ENCODE data around the gene COMMD3. TPM values are rescaled to one million over a fixed set of nuclear protein-coding genes. Genes with fewer than 3 reads are reported as not detected.
A peak's percentile ranks its signal among the peaks of the same experiment; 100 is the strongest.

The COMMD3 gene
- 26.6 TPM for polyA plus RNA-seq (2013, experiment 1 of 2)
- polyA plus RNA-seq (2013, experiment 2 of 2) = 25.4 TPM

- peak within 1 kb of the TSS; percentile 91 for H3K27ac ChIP-seq (replicated peaks; ENCODE audit: low read length)
- H3K36me3 ChIP-seq (replicated peaks in 1 of 2; ENCODE audit: control insufficient read depth in 2 of 2, insufficient read depth in 2 of 2, low read length in 2 of 2) = no peaks in the 10 kb centered on the region
- peak within 1 kb of the TSS; percentile 92 for H3K9ac ChIP-seq (ENCODE audit: low read depth, low read length, poor library complexity)
- H3K9me3 ChIP-seq (replicated peaks in 1 of 2; ENCODE audit: control insufficient read depth in 2 of 2, insufficient read depth in 1 of 2, low read depth in 1 of 2, low read length in 2 of 2) = no peaks in the 10 kb centered on the region
- peak within 1 kb of the TSS; percentile 80 to 95 for H3K4me3 ChIP-seq (ENCODE audit: low read length in 2 of 2)
- H2BK15ac ChIP-seq (ENCODE audit: low read length) = no peak within 1 kb of the TSS
- WGBS, 2 donors (ENCODE audit: extremely low coverage in 2 of 2, insufficient read length in 2 of 2, insufficient replicate concordance in 1 of 2) = no CpG with 5 or more reads among the region's 63 CpGs
- no peak within 1 kb of the TSS for H3K4ac ChIP-seq (ENCODE audit: low read length)
- peaks cover 5 to 8% of the 10 kb centered on the region in 2 donors for H3K4me1 ChIP-seq (ENCODE audit: control insufficient read depth in 2 of 2, insufficient read depth in 1 of 2, low read depth in 1 of 2, low read length in 2 of 2)
- H4K91ac ChIP-seq (ENCODE audit: low read depth, low read length, poor library complexity) = no peak within 1 kb of the TSS
- H3K23ac ChIP-seq (ENCODE audit: low read depth, low read length, poor library complexity) = peak within 1 kb of the TSS; percentile 94
- peak within 1 kb of the TSS; percentile 56 for H3K14ac ChIP-seq (ENCODE audit: low read length)
- peak within 1 kb of the TSS; percentile 98 for H3K18ac ChIP-seq (ENCODE audit: low read length)
- H4K8ac ChIP-seq (ENCODE audit: low read depth, low read length) = no peak within 1 kb of the TSS
- H3K79me1 ChIP-seq (ENCODE audit: low read depth, low read length) = no peaks in the 10 kb centered on the region
- H2BK12ac ChIP-seq (ENCODE audit: low read length) = peak within 1 kb of the TSS; percentile 81
- peak within 1 kb of the TSS; percentile 91 for H2BK5ac ChIP-seq (ENCODE audit: low read length)
- peak; percentile 90 for DNase-seq (ENCODE audit: low spot score)
- peak within 1 kb of the TSS; percentile 85 for H2AFZ ChIP-seq (ENCODE audit: low read length)
- no peak within 1 kb of the TSS for H2AK5ac ChIP-seq (ENCODE audit: low read depth, low read length)
- H3K4me2 ChIP-seq (ENCODE audit: insufficient read depth, low read length, poor library complexity, severe bottlenecking) = peak within 1 kb of the TSS; percentile 67
- peaks cover 0 to 19% (median 14%) of the 10 kb centered on the region in 3 experiments for H3K27me3 ChIP-seq (ENCODE audit: control insufficient read depth in 3 of 3, insufficient read depth in 3 of 3, low read depth in 1 of 3, low read length in 3 of 3)
- H2BK120ac ChIP-seq (ENCODE audit: low read depth, low read length) = no peak within 1 kb of the TSS
Measured at GRCh38 chr10:22316286-22317075, at the start of gene COMMD3. TSS of gene COMMD3 (plus strand) at chr10:22316388. CDS start at chr10:22316418, 30 bp downstream.

DNA sequence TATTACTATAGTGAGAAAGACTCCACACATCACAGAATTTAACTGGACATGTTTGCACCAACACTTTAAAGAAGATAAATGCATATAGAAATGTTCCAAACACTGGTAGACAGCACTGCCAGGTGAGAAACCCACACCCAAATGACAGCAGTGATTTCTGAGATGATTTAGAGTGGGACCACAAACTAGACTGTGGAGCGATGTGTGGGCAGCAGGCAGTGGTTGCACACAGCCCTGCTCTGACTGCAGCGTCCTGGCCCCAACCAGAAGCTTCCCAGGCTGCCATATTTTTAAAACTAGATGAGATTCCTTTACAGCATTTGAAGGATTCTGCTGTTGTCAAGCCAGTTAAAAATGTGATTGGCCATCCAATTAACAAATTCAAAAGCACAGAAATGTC is 47.7 kb upstream of the COMMD3 start:
- H4K8ac ChIP-seq (ENCODE audit: low read depth, low read length) = no peak overlapping the region
- no peak overlapping the region for H2AFZ ChIP-seq (ENCODE audit: low read length)
- no peak overlapping the region for H2BK15ac ChIP-seq (ENCODE audit: low read length)
- no peak overlapping the region for H2BK12ac ChIP-seq (ENCODE audit: low read length)
- no peak overlapping the region for H2BK120ac ChIP-seq (ENCODE audit: low read depth, low read length)
- no peak overlapping the region for H3K27ac ChIP-seq (replicated peaks; ENCODE audit: low read length)
- no peak overlapping the region for H3K4ac ChIP-seq (ENCODE audit: low read length)
- H3K79me1 ChIP-seq (ENCODE audit: low read depth, low read length) = no peaks in the 10 kb centered on the region
- WGBS, 2 donors (ENCODE audit: extremely low coverage in 2 of 2, insufficient read length in 2 of 2, insufficient replicate concordance in 1 of 2) = no CpG with 5 or more reads among the region's 2 CpGs
- no peak overlapping the region for H3K14ac ChIP-seq (ENCODE audit: low read length)
- H3K4me2 ChIP-seq (ENCODE audit: insufficient read depth, low read length, poor library complexity, severe bottlenecking) = no peak overlapping the region
- H3K18ac ChIP-seq (ENCODE audit: low read length) = no peak overlapping the region
- no peak overlapping the region for H3K9ac ChIP-seq (ENCODE audit: low read depth, low read length, poor library complexity)
- H4K91ac ChIP-seq (ENCODE audit: low read depth, low read length, poor library complexity) = no peak overlapping the region
- H3K36me3 ChIP-seq (replicated peaks in 1 of 2; ENCODE audit: control insufficient read depth in 2 of 2, insufficient read depth in 2 of 2, low read length in 2 of 2) = no peaks in the 10 kb centered on the region
- no peak overlapping the region for H3K23ac ChIP-seq (ENCODE audit: low read depth, low read length, poor library complexity)
- no peak for DNase-seq (ENCODE audit: low spot score)
- peaks cover 0 to 7% (median 0%) of the 10 kb centered on the region in 3 experiments for H3K27me3 ChIP-seq (ENCODE audit: control insufficient read depth in 3 of 3, insufficient read depth in 3 of 3, low read depth in 1 of 3, low read length in 3 of 3)
- no peaks in the 10 kb centered on the region for H3K4me1 ChIP-seq (ENCODE audit: control insufficient read depth in 2 of 2, insufficient read depth in 1 of 2, low read depth in 1 of 2, low read length in 2 of 2)
- no peaks in the 10 kb centered on the region for H3K9me3 ChIP-seq (replicated peaks in 1 of 2; ENCODE audit: control insufficient read depth in 2 of 2, insufficient read depth in 1 of 2, low read depth in 1 of 2, low read length in 2 of 2)
- H2BK5ac ChIP-seq (ENCODE audit: low read length) = no peak overlapping the region
- no peak overlapping the region for H2AK5ac ChIP-seq (ENCODE audit: low read depth, low read length)
- H3K4me3 ChIP-seq (ENCODE audit: low read length in 2 of 2) = no peak overlapping the region

DNA sequence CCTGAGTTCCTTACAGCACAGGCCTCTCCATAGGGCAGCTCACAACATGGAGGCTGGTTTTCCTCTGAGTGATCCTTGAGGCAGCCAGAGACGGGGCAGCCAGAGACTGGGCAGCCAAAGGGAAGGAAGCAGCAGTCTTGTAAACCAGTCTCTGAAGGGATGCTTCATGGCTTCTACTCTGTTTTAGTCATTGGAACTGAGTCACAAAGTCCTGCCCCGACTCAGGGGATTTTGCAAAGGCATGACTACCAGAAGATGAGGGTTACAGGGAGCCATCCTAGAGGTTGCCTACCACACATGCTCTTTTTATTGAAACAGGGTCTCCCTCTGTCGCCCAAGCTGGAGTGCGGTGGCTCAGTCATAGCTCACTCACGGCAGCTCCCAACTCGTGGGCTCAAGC is 44.4 kb upstream of the COMMD3 start:
- Histone ChIP-seq H3K18ac (ENCODE audit: low read length) (no peak overlapping the region), H2BK12ac (ENCODE audit: low read length) (no peak overlapping the region), H3K14ac (ENCODE audit: low read length) (no peak overlapping the region), H3K36me3 (replicated peaks in 1 of 2; ENCODE audit: control insufficient read depth in 2 of 2, insufficient read depth in 2 of 2, low read length in 2 of 2) (no peaks in the 10 kb centered on the region), H3K4me3 (ENCODE audit: low read length in 2 of 2) (no peak overlapping the region), H2BK5ac (ENCODE audit: low read length) (no peak overlapping the region), H3K27me3 (ENCODE audit: control insufficient read depth in 3 of 3, insufficient read depth in 3 of 3, low read depth in 1 of 3, low read length in 3 of 3) (peaks cover 0 to 7% (median 0%) of the 10 kb centered on the region in 3 experiments), H3K9ac (ENCODE audit: low read depth, low read length, poor library complexity) (peak overlapping the region; percentile 24), H2AFZ (ENCODE audit: low read length) (no peak overlapping the region), H3K9me3 (replicated peaks in 1 of 2; ENCODE audit: control insufficient read depth in 2 of 2, insufficient read depth in 1 of 2, low read depth in 1 of 2, low read length in 2 of 2) (no peaks in the 10 kb centered on the region), H3K27ac (replicated peaks; ENCODE audit: low read length) (no peak overlapping the region), H2AK5ac (ENCODE audit: low read depth, low read length) (no peak overlapping the region), H4K91ac (ENCODE audit: low read depth, low read length, poor library complexity) (no peak overlapping the region), H3K4me2 (ENCODE audit: insufficient read depth, low read length, poor library complexity, severe bottlenecking) (no peak overlapping the region), H3K79me1 (ENCODE audit: low read depth, low read length) (no peaks in the 10 kb centered on the region), H3K4ac (ENCODE audit: low read length) (no peak overlapping the region), H3K4me1 (ENCODE audit: control insufficient read depth in 2 of 2, insufficient read depth in 1 of 2, low read depth in 1 of 2, low read length in 2 of 2) (no peaks in the 10 kb centered on the region), H3K23ac (ENCODE audit: low read depth, low read length, poor library complexity) (no peak overlapping the region), H2BK15ac (ENCODE audit: low read length) (no peak overlapping the region), H2BK120ac (ENCODE audit: low read depth, low read length) (no peak overlapping the region), H4K8ac (ENCODE audit: low read depth, low read length) (no peak overlapping the region)
- no peak for DNase-seq (ENCODE audit: low spot score)
- no CpG with 5 or more reads among the region's 6 CpGs for WGBS, 2 donors (ENCODE audit: extremely low coverage in 2 of 2, insufficient read length in 2 of 2, insufficient replicate concordance in 1 of 2)

DNA sequence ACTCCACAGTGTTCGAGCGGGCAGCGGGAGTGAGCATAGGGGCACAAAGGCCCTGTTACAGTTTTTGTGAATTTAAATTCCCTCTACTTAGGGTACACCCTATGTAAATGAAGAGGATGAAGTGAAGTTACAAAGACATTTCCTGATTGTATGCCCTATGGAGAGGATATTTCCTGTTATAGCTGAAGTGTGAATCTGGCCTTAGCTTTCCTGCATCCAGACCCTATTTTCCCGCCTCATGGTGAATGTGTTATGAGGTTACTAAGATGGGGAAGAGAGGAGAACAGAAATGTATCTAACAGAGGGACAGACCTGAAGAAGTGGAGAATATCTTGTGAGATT is 37.8 kb upstream of the COMMD3 start:
- Histone ChIP-seq H3K4me3 (ENCODE audit: low read length in 2 of 2) (no peak overlapping the region), H2BK120ac (ENCODE audit: low read depth, low read length) (no peak overlapping the region), H3K9me3 (replicated peaks in 1 of 2; ENCODE audit: control insufficient read depth in 2 of 2, insufficient read depth in 1 of 2, low read depth in 1 of 2, low read length in 2 of 2) (no peaks in the 10 kb centered on the region), H3K4me1 (ENCODE audit: control insufficient read depth in 2 of 2, insufficient read depth in 1 of 2, low read depth in 1 of 2, low read length in 2 of 2) (no peaks in the 10 kb centered on the region), H4K8ac (ENCODE audit: low read depth, low read length) (no peak overlapping the region), H3K14ac (ENCODE audit: low read length) (no peak overlapping the region), H3K4me2 (ENCODE audit: insufficient read depth, low read length, poor library complexity, severe bottlenecking) (no peak overlapping the region), H3K27me3 (ENCODE audit: control insufficient read depth in 3 of 3, insufficient read depth in 3 of 3, low read depth in 1 of 3, low read length in 3 of 3) (peaks cover 0 to 8% (median 2%) of the 10 kb centered on the region in 3 experiments), H3K36me3 (replicated peaks in 1 of 2; ENCODE audit: control insufficient read depth in 2 of 2, insufficient read depth in 2 of 2, low read length in 2 of 2) (no peaks in the 10 kb centered on the region), H2AFZ (ENCODE audit: low read length) (no peak overlapping the region), H2AK5ac (ENCODE audit: low read depth, low read length) (no peak overlapping the region), H2BK5ac (ENCODE audit: low read length) (no peak overlapping the region), H4K91ac (ENCODE audit: low read depth, low read length, poor library complexity) (no peak overlapping the region), H3K23ac (ENCODE audit: low read depth, low read length, poor library complexity) (no peak overlapping the region), H3K27ac (replicated peaks; ENCODE audit: low read length) (no peak overlapping the region), H3K18ac (ENCODE audit: low read length) (no peak overlapping the region), H3K79me1 (ENCODE audit: low read depth, low read length) (no peaks in the 10 kb centered on the region), H3K4ac (ENCODE audit: low read length) (no peak overlapping the region), H2BK15ac (ENCODE audit: low read length) (no peak overlapping the region), H3K9ac (ENCODE audit: low read depth, low read length, poor library complexity) (no peak overlapping the region), H2BK12ac (ENCODE audit: low read length) (no peak overlapping the region)
- DNase-seq (ENCODE audit: low spot score) = no peak
- no CpG with 5 or more reads among the region's 4 CpGs for WGBS, 2 donors (ENCODE audit: extremely low coverage in 2 of 2, insufficient read length in 2 of 2, insufficient replicate concordance in 1 of 2)

Data from neuronal stem cell (in vitro differentiated cells).